ENCODE data around the gene POU2F1.

POU2F1 gene

GRCh38 chr1:167447521-167448136, 226.9 kb downstream of the POU2F1 start:
- DNase-seq = peak; percentile 76 to 77

- DNase-seq = no peak
Measured at GRCh38 chr1:167450843-167451242, 230.2 kb downstream of the POU2F1 start.

GRCh38 chr1:167452483-167452882, 231.8 kb downstream of the POU2F1 start:
- DNase-seq = no peak

DNA sequence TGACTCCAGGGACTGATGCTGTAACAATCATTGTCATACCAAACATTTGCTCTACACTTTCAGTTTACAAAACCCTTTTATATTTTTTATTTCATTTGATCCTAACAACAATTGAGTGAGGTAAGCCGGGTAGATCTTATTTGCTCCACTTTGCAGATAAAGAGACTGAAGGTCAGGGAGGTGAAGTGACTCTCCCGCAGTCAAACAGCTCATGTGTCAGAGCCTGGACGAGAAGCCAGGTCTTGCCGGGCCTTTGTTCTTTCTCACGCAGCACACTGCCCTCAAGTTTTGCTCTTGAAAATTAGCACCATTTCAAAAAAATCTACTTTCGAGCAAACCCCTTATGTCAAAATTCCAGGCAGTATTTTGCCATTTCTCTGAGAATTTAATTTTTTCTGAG, 232.4 kb downstream of the POU2F1 start:
- DNase-seq = no peak

GRCh38 chr1:167454304-167454893, 233.7 kb downstream of the POU2F1 start:
- no peak for DNase-seq

DNA sequence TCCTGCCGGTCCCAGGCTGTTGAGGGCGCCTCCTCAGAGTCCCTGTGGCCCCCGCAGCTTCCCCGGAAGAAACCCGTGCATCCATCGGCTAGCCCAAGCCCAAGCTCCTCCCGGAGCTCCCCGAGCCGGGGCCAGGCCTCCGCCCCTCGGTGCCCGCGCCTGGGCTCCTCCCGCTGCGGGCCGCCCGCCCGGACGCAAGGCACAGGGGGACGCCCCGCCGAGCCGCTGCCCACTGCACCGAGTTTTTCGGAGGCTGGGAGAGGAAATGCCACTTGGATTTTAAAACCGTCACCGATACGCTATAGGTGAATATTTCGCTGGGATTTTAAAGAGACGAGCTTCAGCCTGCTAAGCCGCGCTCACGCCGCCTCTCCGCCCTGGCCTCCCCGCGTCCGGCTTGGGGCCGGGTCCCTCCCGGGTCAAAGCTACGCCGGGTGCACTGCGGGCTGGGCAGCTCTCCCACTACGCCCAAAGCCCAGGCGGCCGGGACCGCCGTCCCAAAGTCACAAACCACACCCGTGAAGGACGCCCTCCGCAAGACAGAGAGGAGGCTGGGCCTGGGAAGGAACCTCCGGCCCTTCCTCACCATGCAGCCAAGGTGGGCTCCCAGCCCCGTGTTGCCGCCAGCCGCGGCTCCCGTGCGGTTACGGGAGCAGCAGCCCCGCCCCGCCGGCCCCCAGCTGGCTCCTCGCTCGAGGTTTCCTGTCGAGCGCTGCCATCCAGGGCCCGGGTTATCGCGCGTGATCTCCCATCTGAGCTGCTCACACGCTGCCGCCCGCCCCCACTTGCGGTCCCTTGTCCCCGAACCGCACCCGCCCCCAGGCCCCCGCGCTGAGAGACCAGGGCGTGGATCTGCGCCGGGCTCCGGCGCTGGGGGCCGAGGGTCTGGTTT, 234.5 kb downstream of the POU2F1 start:
- peak; percentile 31 to 48 for DNase-seq

GRCh38 chr1:167455786-167456446, 235.2 kb downstream of the POU2F1 start:
- DNase-seq = peak; percentile 18 to 26

DNA sequence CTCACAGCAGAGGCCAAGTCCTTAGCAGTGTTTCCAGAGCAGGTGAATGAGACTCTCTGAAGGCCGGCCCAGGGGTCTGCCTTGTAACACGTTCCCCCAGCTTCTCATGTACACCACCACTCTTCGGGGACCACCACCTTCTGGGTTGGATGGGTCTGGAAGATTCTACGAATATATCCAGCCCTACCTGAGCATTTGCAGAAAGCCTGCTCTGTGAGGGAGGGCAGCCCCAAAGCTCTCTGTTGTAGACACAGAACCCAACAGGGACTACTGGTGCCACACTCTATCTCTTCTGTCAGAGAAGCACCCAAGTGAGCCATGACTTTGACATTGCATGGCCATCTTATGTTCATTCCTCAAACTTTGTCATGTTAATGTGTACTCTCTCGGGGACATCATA, 235.8 kb downstream of the POU2F1 start:
- DNase-seq = no peak

DNA sequence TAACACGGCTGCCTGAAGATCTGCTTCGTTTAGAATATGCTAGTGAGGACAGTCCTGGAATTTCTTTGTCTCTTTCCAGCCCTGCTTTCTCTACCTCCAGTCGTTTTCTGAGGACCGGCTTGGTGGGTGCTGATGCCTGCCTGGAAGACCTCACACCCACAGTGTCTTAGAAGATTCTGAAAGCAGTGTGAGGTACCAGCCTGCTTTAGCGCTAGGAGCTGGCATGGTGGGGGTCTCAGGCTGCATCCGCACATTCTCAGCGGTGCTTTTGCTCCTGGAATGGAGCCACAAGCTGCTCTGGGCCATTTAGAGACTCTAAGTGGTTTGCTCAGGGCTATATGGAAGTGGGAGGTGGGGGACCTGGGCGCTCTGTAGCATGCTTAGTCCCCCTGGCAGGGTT, 236.2 kb downstream of the POU2F1 start:
- DNase-seq = no peak

DNA sequence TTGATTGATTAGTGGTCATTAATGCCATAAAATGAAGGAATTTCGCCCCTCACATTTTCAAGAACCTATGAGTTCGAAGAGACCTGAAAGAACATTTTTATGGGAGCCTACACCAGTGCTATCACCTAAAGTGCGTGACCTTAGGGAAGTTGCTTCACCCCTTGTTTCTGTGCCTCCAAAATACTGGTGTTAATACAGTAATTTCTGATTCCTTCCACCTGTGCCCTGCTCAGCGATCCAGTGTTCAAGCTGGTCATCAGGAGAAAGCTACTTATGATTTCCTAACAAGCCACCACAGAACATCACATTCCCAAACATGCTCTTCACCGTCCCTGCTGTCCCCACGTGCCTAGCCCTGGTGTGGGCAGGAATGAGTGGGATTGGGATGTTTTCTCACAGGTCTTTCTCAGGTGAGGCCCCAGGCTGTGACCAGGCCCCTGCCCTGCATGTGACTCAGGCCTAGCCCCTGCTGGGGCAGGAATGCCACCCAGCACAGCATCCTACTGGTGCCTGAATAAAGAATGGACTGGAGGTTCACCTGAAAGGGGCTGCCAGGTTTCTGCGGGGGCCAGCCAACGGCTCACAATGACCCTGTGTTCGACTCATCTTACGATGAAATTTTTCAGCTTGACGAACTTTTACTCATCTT, 237.4 kb downstream of the POU2F1 start:
- no peak for DNase-seq

DNA sequence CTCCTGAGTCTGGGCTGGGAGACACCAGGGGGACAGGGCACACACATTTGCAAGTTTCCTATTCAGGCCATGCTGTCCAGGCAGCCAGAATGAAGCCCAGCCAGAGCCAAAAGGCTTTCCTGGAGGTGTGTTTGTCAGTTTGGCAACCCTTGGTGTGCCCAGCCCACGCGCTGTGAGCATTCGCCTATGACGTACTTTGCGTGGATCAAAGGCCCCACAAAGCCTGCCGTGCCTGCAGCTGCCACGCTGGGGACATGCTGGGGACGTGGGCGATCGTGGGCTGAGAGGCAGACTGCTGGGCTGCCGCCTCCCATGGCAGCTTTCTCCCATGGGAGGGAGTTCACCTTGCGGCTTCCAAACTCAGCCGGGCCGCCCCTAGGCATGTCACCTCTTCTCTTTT, 240.2 kb downstream of the POU2F1 start:
- DNase-seq = no peak

- no peak for DNase-seq
Measured at GRCh38 chr1:167462341-167462740, 241.7 kb downstream of the POU2F1 start.

- no peak for DNase-seq
Measured at GRCh38 chr1:167463080-167463479, 242.4 kb downstream of the POU2F1 start.

- DNase-seq = no peak
Measured at GRCh38 chr1:167463875-167464575, 243.3 kb downstream of the POU2F1 start.

DNA sequence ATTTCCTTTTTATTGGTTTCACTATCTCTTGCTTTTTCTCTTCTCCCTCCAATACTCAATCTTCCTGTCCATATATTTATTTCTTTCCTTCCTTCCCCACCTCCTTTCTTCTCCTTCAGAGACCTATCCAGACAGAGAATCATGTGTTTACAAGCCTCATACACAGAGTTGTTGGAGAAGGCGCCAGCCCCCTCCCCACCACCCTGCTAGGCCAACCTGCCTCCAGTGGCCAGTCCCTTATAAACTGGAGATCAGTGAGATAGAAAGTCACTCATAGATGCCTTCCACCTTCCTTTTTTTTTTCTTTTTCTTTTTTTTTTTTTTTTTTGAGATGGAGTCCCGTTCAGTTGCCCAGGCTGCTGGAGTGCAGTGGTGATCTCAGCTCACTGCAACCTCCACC, 244.3 kb downstream of the POU2F1 start:
- DNase-seq = no peak

GRCh38 chr1:167465743-167466142, 245.1 kb downstream of the POU2F1 start:
- DNase-seq = no peak

- no peak for DNase-seq
Measured at GRCh38 chr1:167467126-167467710, 246.5 kb downstream of the POU2F1 start.

DNA sequence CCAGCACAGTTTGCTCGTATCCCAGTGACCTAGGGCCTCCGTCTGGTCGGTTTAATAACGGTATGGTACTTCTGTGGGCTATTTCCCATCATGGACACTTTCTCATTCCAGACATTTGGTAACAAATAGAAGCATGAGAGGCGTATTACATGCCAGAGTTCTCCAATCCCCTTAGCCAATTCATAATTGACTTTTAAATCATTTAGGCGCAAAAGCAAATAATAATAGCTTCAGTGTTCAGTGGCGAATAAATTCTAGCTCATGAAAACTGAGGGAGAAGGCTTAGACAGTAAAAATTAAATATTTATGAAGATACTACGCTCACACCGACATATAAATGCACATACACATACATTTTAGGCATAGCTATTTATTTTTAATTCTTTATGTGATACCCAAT, 247.1 kb downstream of the POU2F1 start:
- no peak for DNase-seq

- no peak for DNase-seq
Measured at GRCh38 chr1:167469280-167469965, 248.7 kb downstream of the POU2F1 start.

- no peak for DNase-seq
Measured at GRCh38 chr1:167471568-167471967, 250.9 kb downstream of the POU2F1 start.

All from Kasumi-1 (cell line).